H1 (cell line): Measurements from ENCODE around the gene YWHAE. TPM values are rescaled to one million over a fixed set of nuclear protein-coding genes. Genes with fewer than 3 reads are reported as not detected.
A peak's percentile ranks its signal among the peaks of the same experiment; 100 is the strongest.

Experiments
- TAF7 ChIP-seq: optimal IDR thresholded peaks from 2 replicates; pipeline ENCODE3; 2011; ENCODE audit warnings: low read depth, mild to moderate bottlenecking, inconsistent platforms, low read length, moderate library complexity, borderline replicate concordance
- TBP ChIP-seq: IDR thresholded peaks from 2 replicates; pipeline ENCODE4 v1.6.1; 2011; ENCODE audit warnings: low read depth, low read length, improper control_type of control experiment
- TCF12 ChIP-seq: IDR thresholded peaks from 2 replicates; pipeline ENCODE4 v1.6.1; 2011; ENCODE audit warnings: low read depth, mild to moderate bottlenecking, low read length
- polyA plus RNA-seq, 7 experiments: library from polyadenylated mRNA; depleted of rRNA in 3 of 7; stranded (reverse) in 5 of 7; unstranded in 2 of 7; fragments of >200 nt in 5 of 7; fragments of 200-250 nt in 2 of 7; gene quantifications; 1 replicate in 5 of 7; 2 replicates in 1 of 7; 4 replicates in 1 of 7; pipeline versions ENCODE4 v1.2.1 to v1.2.3, GENCODE V29; 2011 to 2013; ENCODE audit warnings: missing spikeins in 2 of 7, mixed read lengths in 2 of 7
- total RNA-seq: library from RNA; stranded (reverse); fragmentation: NEBNext Ultra II Directional; extraction: Animal tissue kit (Norgen Biotek cat#: 25700); gene quantifications from 2 replicates; pipeline ENCODE4 v1.2.1, GENCODE V29; 2021
- TF ChIP-seq, protein P1 (sequence below): fragments of 300-600 bp; sonication (generic); IDR thresholded peaks from 2 replicates; pipeline ENCODE4 v1.7.1; 2012; ENCODE audit warnings: low read length, moderate library complexity, mild to moderate bottlenecking, inconsistent platforms; ENCODE audit not compliant: insufficient replicate concordance

The YWHAE gene
- total and polyA plus RNA-seq, 2 of the 8 experiments (the other 6 are each of a cell fraction or from before 2014, with no cell fraction given), result 559 to 1,186 TPM

DNA sequence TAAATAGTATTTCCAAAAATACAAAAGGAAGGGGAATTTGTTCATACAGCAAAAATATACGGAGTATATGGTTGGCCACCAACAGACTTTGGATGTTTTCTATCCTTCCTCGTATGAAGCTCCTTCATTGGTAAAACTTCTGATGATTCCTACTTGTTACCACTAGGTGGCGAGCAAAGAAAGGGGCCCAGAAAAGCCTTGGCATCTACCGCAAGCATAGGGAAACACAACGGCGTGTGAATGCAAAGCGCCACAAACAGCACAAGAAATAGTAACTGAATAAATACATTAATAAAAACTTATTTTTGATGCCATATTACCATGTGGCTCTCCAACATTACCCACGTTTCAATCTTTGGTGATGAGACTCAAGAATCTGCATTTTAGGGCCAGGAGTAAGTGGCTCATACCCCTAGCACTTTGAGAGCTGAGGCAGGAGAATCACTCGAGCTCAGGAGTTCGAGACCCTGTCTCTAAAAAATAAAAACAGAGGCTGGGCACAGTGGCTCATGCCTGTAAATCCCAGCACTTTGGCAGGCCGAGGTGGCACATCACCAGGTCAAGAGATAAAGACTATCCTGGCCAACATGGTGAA is 34.5 kb downstream of the YWHAE start (continued):
- TF ChIP-seq, protein P1, sequence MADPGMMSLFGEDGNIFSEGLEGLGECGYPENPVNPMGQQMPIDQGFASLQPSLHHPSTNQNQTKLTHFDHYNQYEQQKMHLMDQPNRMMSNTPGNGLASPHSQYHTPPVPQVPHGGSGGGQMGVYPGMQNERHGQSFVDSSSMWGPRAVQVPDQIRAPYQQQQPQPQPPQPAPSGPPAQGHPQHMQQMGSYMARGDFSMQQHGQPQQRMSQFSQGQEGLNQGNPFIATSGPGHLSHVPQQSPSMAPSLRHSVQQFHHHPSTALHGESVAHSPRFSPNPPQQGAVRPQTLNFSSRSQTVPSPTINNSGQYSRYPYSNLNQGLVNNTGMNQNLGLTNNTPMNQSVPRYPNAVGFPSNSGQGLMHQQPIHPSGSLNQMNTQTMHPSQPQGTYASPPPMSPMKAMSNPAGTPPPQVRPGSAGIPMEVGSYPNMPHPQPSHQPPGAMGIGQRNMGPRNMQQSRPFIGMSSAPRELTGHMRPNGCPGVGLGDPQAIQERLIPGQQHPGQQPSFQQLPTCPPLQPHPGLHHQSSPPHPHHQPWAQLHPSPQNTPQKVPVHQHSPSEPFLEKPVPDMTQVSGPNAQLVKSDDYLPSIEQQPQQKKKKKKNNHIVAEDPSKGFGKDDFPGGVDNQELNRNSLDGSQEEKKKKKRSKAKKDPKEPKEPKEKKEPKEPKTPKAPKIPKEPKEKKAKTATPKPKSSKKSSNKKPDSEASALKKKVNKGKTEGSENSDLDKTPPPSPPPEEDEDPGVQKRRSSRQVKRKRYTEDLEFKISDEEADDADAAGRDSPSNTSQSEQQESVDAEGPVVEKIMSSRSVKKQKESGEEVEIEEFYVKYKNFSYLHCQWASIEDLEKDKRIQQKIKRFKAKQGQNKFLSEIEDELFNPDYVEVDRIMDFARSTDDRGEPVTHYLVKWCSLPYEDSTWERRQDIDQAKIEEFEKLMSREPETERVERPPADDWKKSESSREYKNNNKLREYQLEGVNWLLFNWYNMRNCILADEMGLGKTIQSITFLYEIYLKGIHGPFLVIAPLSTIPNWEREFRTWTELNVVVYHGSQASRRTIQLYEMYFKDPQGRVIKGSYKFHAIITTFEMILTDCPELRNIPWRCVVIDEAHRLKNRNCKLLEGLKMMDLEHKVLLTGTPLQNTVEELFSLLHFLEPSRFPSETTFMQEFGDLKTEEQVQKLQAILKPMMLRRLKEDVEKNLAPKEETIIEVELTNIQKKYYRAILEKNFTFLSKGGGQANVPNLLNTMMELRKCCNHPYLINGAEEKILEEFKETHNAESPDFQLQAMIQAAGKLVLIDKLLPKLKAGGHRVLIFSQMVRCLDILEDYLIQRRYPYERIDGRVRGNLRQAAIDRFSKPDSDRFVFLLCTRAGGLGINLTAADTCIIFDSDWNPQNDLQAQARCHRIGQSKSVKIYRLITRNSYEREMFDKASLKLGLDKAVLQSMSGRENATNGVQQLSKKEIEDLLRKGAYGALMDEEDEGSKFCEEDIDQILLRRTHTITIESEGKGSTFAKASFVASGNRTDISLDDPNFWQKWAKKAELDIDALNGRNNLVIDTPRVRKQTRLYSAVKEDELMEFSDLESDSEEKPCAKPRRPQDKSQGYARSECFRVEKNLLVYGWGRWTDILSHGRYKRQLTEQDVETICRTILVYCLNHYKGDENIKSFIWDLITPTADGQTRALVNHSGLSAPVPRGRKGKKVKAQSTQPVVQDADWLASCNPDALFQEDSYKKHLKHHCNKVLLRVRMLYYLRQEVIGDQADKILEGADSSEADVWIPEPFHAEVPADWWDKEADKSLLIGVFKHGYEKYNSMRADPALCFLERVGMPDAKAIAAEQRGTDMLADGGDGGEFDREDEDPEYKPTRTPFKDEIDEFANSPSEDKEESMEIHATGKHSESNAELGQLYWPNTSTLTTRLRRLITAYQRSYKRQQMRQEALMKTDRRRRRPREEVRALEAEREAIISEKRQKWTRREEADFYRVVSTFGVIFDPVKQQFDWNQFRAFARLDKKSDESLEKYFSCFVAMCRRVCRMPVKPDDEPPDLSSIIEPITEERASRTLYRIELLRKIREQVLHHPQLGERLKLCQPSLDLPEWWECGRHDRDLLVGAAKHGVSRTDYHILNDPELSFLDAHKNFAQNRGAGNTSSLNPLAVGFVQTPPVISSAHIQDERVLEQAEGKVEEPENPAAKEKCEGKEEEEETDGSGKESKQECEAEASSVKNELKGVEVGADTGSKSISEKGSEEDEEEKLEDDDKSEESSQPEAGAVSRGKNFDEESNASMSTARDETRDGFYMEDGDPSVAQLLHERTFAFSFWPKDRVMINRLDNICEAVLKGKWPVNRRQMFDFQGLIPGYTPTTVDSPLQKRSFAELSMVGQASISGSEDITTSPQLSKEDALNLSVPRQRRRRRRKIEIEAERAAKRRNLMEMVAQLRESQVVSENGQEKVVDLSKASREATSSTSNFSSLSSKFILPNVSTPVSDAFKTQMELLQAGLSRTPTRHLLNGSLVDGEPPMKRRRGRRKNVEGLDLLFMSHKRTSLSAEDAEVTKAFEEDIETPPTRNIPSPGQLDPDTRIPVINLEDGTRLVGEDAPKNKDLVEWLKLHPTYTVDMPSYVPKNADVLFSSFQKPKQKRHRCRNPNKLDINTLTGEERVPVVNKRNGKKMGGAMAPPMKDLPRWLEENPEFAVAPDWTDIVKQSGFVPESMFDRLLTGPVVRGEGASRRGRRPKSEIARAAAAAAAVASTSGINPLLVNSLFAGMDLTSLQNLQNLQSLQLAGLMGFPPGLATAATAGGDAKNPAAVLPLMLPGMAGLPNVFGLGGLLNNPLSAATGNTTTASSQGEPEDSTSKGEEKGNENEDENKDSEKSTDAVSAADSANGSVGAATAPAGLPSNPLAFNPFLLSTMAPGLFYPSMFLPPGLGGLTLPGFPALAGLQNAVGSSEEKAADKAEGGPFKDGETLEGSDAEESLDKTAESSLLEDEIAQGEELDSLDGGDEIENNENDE, result peak; percentile 33
- TF ChIP-seq TBP, result no peak
- TF ChIP-seq TAF7, result no peak
- TF ChIP-seq TCF12, result no peak
